RWPE2 (cell line): ENCODE data around the gene RNF123.
A peak's percentile ranks its signal among the peaks of the same experiment; 100 is the strongest.

Experiments
- ATAC-seq: fragments of 200-7000 bp; cut with Tn5 transposase; 3 replicates; pipeline ENCODE4 v1.9.1; 2021; ENCODE audit warnings: low read depth
- DNase-seq: peaks from one replicate; pipeline ENCODE4 v3.0.0-alpha.2; 2020; ENCODE audit warnings: low spot score
- H3K27ac ChIP-seq: fragments of 450-650 bp; 2 replicates; pipeline ENCODE4 v1.5.1; 2017; ENCODE audit warnings: mild to moderate bottlenecking; ENCODE audit not compliant: poor library complexity, severe bottlenecking
- H3K27me3 ChIP-seq: fragments of 250-450 bp; sonication (Bioruptor Pico); 2 replicates; pipeline ENCODE4 v1.5.1; 2021; ENCODE audit warnings: mild to moderate bottlenecking, moderate library complexity; ENCODE audit not compliant: insufficient read depth, poor library complexity, severe bottlenecking
- H3K36me3 ChIP-seq: fragments of 250-450 bp; sonication (Bioruptor Pico); 2 replicates; pipeline ENCODE4 v1.5.1; 2020; ENCODE audit warnings: low read depth, mild to moderate bottlenecking, moderate library complexity
- H3K4me1 ChIP-seq: fragments of 250-450 bp; sonication (Bioruptor Pico); 2 replicates; pipeline ENCODE4 v1.5.1; 2021; ENCODE audit warnings: mild to moderate bottlenecking, moderate library complexity; ENCODE audit not compliant: insufficient read depth, poor library complexity, severe bottlenecking
- H3K4me3 ChIP-seq: fragments of 250-450 bp; sonication (Bioruptor Pico); 2 replicates; pipeline ENCODE4 v1.5.1; 2021; ENCODE audit warnings: mild to moderate bottlenecking, moderate library complexity; ENCODE audit not compliant: severe bottlenecking
- H3K9me3 ChIP-seq: fragments of 250-450 bp; sonication (Bioruptor Pico); 2 replicates; pipeline ENCODE4 v1.5.1; 2021; ENCODE audit warnings: mild to moderate bottlenecking, moderate library complexity; ENCODE audit not compliant: severe bottlenecking
- TF ChIP-seq, protein P1 (sequence below): fragments of 450-650 bp; IDR thresholded peaks from one replicate; pipeline ENCODE4 v1.5.1; 2017; ENCODE audit warnings: mild to moderate bottlenecking, moderate library complexity; ENCODE audit not compliant: poor library complexity, severe bottlenecking

Gene RNF123

DNA sequence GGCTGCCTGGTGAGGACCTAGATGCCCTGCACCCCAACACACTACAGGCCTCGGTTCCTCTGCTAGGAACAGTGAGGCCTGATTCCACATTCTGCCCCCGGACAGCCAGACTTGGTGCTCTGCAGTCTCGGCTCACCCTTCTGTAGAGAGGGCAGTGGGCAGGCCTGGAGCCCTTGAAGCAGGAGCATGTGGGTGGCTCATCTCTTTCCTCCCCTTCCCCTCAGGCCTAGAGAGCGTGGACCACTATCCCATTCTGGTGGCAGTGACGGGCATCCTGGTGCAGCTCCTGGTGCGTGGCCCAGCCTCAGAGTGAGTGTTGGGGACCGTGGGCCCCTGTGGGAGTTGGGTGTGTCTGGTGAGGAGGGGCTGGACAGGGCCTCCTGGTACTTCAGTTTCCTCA lies 26.8 kb downstream of the RNF123 start:
- no peaks in the 10 kb centered on the region for H3K27me3 ChIP-seq
- no peak overlapping the region for H3K27ac ChIP-seq
- H3K36me3 ChIP-seq: peaks cover 8% of the 10 kb centered on the region
- no peaks in the 10 kb centered on the region for H3K4me1 ChIP-seq
- H3K4me3 ChIP-seq: no peak overlapping the region
- DNase-seq (no peak), ATAC-seq (no peak)
- TF ChIP-seq, protein P1, sequence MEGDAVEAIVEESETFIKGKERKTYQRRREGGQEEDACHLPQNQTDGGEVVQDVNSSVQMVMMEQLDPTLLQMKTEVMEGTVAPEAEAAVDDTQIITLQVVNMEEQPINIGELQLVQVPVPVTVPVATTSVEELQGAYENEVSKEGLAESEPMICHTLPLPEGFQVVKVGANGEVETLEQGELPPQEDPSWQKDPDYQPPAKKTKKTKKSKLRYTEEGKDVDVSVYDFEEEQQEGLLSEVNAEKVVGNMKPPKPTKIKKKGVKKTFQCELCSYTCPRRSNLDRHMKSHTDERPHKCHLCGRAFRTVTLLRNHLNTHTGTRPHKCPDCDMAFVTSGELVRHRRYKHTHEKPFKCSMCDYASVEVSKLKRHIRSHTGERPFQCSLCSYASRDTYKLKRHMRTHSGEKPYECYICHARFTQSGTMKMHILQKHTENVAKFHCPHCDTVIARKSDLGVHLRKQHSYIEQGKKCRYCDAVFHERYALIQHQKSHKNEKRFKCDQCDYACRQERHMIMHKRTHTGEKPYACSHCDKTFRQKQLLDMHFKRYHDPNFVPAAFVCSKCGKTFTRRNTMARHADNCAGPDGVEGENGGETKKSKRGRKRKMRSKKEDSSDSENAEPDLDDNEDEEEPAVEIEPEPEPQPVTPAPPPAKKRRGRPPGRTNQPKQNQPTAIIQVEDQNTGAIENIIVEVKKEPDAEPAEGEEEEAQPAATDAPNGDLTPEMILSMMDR: no peak
- no peaks in the 10 kb centered on the region for H3K9me3 ChIP-seq

DNA sequence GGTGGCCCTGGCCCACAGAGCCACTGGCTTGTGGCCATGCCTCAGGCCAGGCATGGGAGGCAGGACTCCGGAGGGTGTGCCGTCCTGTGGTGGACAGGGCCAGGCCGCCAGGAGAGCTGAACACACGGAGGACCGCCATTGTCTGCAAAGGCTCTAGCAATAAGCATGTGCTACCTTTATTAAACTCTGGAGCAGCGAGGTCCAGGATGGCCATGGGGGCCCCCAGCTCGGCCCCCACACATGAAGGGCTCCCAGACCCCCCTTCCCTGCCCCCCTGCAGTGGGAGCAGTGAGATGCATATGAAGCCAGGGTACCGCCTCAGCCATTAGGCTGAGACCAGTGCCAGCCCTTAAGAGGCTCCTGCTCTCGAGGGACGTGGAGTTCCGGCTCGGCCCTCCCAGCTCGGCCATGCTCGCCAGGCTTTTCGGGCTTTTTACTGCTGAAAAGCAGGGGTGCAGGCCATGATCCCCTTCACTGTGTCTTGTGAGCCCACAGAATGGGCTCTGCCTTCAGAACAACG lies 27.4 kb downstream of the RNF123 start:
- Histone ChIP-seq H3K36me3 (peaks cover 14% of the 10 kb centered on the region), H3K9me3 (no peaks in the 10 kb centered on the region)
- DNase-seq: peak; percentile 47

DNA sequence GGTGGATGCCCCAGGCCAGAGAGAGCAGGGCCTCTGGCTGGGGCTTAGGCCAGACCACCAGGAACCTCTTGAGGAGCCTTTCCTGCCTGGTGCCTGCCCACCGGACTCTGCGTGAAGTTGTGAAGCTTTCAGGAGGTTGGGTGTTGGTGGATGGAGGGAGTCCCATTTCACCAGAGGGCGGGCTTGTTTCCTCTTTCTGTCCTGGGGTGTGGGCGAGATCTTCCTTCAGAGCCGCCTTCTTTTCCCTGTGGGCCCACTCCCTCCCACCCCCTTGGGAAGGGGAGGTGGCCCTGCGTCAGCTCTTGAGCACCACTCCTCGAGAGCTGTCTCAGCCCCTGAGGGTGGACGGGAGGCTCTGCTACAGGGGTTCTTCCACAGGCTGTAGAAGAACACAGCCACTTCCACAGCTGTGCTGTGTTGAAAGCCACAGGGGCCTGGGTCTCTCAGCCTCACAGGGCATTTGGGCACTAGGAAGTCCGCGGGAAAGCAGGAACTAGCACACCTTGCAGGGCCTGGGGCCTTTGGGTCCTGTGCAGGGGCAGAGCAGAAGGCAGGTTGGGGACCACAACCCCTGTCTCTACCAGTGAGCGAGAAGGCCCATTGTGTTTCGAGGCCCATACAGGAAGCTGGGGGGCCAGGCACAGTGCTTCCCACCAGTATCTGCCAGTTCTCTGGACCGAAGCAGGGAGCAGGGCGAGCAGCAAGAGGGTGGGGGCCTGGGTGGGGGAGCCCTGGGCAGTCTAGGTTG lies 28.0 kb downstream of the RNF123 start:
- no peak overlapping the region for H3K4me3 ChIP-seq
- no peaks in the 10 kb centered on the region for H3K27me3 ChIP-seq
- no peak for ATAC-seq
- no peaks in the 10 kb centered on the region for H3K9me3 ChIP-seq
- H3K4me1 ChIP-seq: no peaks in the 10 kb centered on the region
- TF ChIP-seq, protein P1: no peak
- DNase-seq: peak; percentile 45
- peaks cover 20% of the 10 kb centered on the region for H3K36me3 ChIP-seq
- H3K27ac ChIP-seq: no peak overlapping the region

More for the DNA sequence above, 27.4 kb downstream of the RNF123 start:
- Histone ChIP-seq H3K4me3 (no peak overlapping the region), H3K27ac (no peak overlapping the region), H3K4me1 (no peaks in the 10 kb centered on the region), H3K27me3 (no peaks in the 10 kb centered on the region)
- TF ChIP-seq, protein P1: no peak
- no peak for ATAC-seq

DNA sequence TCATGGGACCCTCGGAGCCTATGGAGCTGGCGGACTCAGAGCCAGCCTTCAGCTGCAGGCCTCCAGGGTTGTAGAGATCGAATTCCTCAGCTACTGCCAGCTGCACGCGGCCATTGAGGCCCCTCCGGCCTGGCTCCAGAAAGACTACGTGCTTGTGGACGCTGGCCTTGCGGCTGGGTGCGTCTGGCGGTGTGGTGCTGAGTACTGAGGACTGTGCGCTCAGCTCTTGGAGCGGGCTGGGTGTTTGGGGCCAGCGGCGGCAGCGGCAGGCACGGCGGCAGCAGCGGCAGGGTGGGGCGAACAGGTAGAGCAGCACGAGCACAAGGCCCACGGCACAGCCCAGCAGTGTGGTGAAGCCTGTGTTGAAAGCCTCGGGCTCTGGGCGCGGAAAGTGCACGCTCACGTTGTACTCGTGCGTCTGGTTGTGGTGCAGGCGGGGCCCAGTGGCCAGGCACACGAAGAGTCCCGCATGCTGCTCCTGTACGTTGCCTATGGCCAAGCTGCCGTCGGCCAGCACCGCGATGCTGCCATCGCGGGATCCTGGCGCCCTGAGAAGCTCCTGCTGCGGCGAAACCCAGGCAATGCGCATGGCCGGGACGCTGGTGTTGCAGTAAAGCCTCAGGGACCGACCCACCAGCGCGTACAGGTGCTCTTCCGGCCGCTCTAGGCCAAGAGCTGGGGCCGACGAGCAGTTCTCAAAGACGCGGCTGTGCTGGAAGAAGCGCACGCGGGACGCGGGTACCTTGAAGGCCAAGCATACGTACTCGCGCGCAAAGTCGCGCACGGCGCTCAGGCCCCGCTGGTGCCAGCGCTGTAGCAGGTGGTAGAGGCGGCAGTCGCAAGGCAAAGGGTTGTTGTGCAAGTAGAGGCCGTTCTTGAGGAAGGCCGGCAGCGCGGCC lies 28.9 kb downstream of the RNF123 start:
- ATAC-seq: no peak
- H3K27me3 ChIP-seq: no peaks in the 10 kb centered on the region
- H3K27ac ChIP-seq: no peak overlapping the region
- TF ChIP-seq, protein P1: no peak
- peaks cover 24% of the 10 kb centered on the region for H3K36me3 ChIP-seq
- no peaks in the 10 kb centered on the region for H3K4me1 ChIP-seq
- no peaks in the 10 kb centered on the region for H3K9me3 ChIP-seq
- no peak overlapping the region for H3K4me3 ChIP-seq
- DNase-seq: peak; percentile 63
